Chondrocyte (in vitro differentiated cells): ENCODE measurements around the gene PTPRJ. TPM values are rescaled to one million over a fixed set of nuclear protein-coding genes. Genes with fewer than 3 reads are reported as not detected.

Experiments used
- DNase-seq: peaks from one replicate; pipeline ENCODE4 v3.0.0; 2021; ENCODE audit warnings: mixed read lengths, low spot score
- H3K27ac Mint-ChIP-seq: one replicate; pipeline ENCODE4 v1.8.0; 2021; ENCODE audit warnings: mild to moderate bottlenecking, moderate library complexity, mixed read lengths; ENCODE audit not compliant: unreplicated experiment
- H3K27me3 Mint-ChIP-seq: 2 replicates; pipeline ENCODE4 v1.8.0; 2021; ENCODE audit warnings: low read depth, mixed read lengths
- H3K36me3 Mint-ChIP-seq: 2 replicates; pipeline ENCODE4 v1.8.0; 2021; ENCODE audit warnings: low read depth, mixed read lengths
- H3K4me1 Mint-ChIP-seq: 2 replicates; pipeline ENCODE4 v1.8.0; 2021; ENCODE audit warnings: low read depth, mild to moderate bottlenecking, mixed read lengths
- H3K4me3 Mint-ChIP-seq: one replicate; pipeline ENCODE4 v1.8.0; 2021; ENCODE audit warnings: mild to moderate bottlenecking, moderate library complexity, mixed read lengths; ENCODE audit not compliant: unreplicated experiment
- H3K9me3 Mint-ChIP-seq: 2 replicates; pipeline ENCODE4 v1.8.0; 2021; ENCODE audit warnings: low read depth, mixed read lengths
- CTCF ChIP-seq: fragments of 200-600 bp; sonication (generic); IDR thresholded peaks from 2 replicates; pipeline ENCODE4 v1.5.0; 2021; ENCODE audit warnings: antibody characterized with exemption, mild to moderate bottlenecking, moderate library complexity
- total RNA-seq: library from RNA; stranded (reverse); gene quantifications from 3 replicates; pipeline ENCODE4 v1.2.1, GENCODE V29; 2021

The PTPRJ gene
- total RNA-seq, 1 donor from 2014 or later, result 18.1 TPM

DNA sequence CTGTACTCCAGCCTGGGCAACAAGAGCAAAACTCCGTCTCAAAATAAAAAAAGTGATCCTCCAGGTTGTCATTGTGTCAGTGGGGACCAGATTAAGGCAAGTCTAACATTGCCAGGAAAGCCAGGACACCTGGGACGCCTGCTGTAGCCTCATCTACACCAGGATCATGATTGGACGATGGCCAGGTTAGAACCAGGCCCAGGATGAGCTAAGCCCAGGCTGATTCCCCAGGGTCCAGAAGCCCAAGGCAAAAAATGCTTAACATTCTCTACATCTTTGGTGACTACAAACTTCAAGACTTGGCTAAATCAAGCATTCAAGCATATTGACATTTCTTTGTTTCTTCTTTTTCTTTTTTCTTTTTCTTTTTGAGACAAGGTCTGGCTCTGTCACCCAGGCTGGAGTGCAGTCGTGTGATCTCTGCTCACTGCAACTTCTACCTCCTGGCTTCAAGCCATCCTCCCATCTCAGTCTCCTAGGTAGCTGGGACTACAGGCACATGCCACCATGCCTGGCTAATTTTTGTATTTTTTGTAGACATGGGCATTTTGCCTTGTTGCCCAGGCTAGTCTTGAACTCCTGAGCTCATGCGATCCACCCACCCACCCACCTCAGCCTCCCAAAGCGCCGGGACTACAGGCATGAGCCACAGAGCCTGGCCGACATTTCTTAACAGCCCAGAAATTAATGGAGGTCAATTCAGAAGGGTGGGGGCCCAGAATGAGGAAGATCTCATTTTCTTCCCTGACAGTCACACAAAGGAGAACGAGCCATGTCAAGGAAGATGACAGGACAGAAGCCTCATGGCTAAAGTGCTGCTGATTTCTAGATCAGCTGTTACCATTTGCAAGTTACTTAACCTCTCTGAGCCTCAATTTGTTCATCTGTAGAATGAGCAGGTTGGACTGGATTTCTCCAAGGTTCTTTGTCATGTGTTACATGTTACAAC lies 12.5 kb upstream of the PTPRJ start:
- no peak overlapping the region for H3K4me3 Mint-ChIP-seq
- H3K4me1 Mint-ChIP-seq, result peaks cover 10% of the 10 kb centered on the region
- no peaks in the 10 kb centered on the region for H3K9me3 Mint-ChIP-seq
- no peaks in the 10 kb centered on the region for H3K27me3 Mint-ChIP-seq
- DNase-seq, result no peak
- peak overlapping the region; percentile 87 for H3K27ac Mint-ChIP-seq
- TF ChIP-seq CTCF, result no peak
- H3K36me3 Mint-ChIP-seq, result no peaks in the 10 kb centered on the region

DNA sequence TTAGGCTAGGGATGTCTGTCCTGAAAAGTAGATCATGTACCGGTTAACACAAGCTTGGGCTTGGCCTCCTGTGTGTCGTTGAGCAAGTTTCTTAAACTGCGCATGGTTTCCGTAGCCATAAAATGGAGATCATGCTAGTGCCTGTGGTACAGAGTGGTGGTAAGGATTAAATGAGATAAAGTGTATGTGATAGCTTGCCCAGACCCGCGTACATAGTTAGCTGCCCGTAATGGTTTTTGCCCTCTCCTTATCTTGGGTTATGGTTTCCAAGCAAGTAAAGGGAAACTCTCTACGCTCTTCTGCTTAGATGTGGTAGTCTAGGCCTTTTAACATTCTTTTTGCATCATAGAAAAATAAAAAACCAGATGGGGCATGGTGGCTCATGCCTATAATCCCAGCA lies 11.0 kb upstream of the PTPRJ start:
- Mint-ChIP-seq H3K4me3 (no peak overlapping the region), H3K36me3 (no peaks in the 10 kb centered on the region), H3K9me3 (no peaks in the 10 kb centered on the region), H3K27me3 (no peaks in the 10 kb centered on the region), H3K4me1 (peaks cover 23% of the 10 kb centered on the region), H3K27ac (no peak overlapping the region)
- no peak for TF ChIP-seq CTCF
- no peak for DNase-seq

DNA sequence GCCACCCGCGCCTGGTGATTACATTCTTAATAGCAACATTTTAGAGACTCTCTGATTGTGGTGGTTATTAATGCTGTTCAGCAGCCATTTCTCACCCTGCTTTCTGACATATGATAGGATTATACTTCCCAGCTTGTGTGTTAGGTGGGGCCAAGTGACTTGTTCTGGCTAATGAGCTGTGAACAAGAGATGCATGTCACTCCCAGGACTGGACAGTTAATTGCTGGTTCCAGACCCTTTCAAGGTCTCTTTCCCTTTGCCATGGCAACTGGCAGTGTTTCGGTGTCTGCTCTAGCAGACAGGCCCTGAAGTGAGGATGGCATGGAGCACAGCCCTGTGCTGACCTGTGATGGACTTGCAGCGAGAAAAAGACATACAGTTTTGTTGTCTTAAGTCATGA lies 8.9 kb upstream of the PTPRJ start:
- H3K4me3 Mint-ChIP-seq, result no peak overlapping the region
- H3K27me3 Mint-ChIP-seq, result no peaks in the 10 kb centered on the region
- H3K36me3 Mint-ChIP-seq, result no peaks in the 10 kb centered on the region
- H3K27ac Mint-ChIP-seq, result no peak overlapping the region
- TF ChIP-seq CTCF, result no peak
- H3K4me1 Mint-ChIP-seq, result peaks cover 28% of the 10 kb centered on the region
- DNase-seq, result no peak
- no peaks in the 10 kb centered on the region for H3K9me3 Mint-ChIP-seq

GRCh38 chr11:47973173-47973572 lies 7.2 kb upstream of the PTPRJ start:
- H3K27me3 Mint-ChIP-seq, result no peaks in the 10 kb centered on the region
- peak overlapping the region; percentile 93 for H3K27ac Mint-ChIP-seq
- H3K9me3 Mint-ChIP-seq, result no peaks in the 10 kb centered on the region

DNA sequence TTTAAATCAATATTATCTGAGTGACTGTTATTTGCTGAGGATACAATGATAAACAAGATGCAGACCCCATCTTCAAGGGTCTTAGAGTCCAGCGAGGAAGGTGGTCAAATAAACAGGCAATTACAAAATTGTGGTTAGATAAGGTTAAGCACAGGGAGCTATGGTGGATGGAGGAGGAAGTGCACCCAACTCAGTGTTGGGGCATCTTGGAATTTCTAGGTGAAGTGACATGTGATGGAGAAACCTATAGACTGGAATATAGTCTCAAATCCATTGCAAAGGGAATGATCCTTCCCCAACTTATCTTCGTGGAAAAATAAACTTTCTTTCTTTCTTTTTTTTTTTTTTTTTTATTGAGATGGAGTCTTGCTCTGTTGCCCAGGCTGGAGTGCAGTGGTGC lies 3.4 kb upstream of the PTPRJ start:
- Mint-ChIP-seq H3K9me3 (no peaks in the 10 kb centered on the region), H3K4me1 (peaks cover 25% of the 10 kb centered on the region), H3K27me3 (no peaks in the 10 kb centered on the region), H3K27ac (no peak overlapping the region), H3K4me3 (no peak overlapping the region), H3K36me3 (no peaks in the 10 kb centered on the region)
- no peak for DNase-seq
- no peak for TF ChIP-seq CTCF

More at GRCh38 chr11:47973173-47973572, 7.2 kb upstream of the PTPRJ start:
- Mint-ChIP-seq H3K4me3 (no peak overlapping the region), H3K4me1 (peaks cover 19% of the 10 kb centered on the region), H3K36me3 (no peaks in the 10 kb centered on the region)
- DNase-seq, result no peak
- TF ChIP-seq CTCF, result no peak
